IMR-90 (cell line): Measurements from ENCODE around the gene SLC25A21.

Experiments
- CHD1 ChIP-seq: IDR thresholded peaks from 2 replicates; pipeline ENCODE4 v1.6.1; 2012; ENCODE audit warnings: low read depth, low read length, improper control_type of control experiment
- MAFK ChIP-seq: IDR thresholded peaks from 2 replicates; pipeline ENCODE4 v1.6.1; 2012; ENCODE audit warnings: low read depth, low read length, improper control_type of control experiment
- MAZ ChIP-seq: IDR thresholded peaks from 2 replicates; pipeline ENCODE4 v1.6.1; 2012; ENCODE audit warnings: low read depth, mild to moderate bottlenecking, low read length, improper control_type of control experiment, moderate library complexity, borderline replicate concordance
- MXI1 ChIP-seq: IDR thresholded peaks from 2 replicates; pipeline ENCODE4 v1.6.1; 2012; ENCODE audit warnings: low read depth, mild to moderate bottlenecking, low read length, moderate library complexity, borderline replicate concordance
- NFE2L2 ChIP-seq: fragments of 150-350 bp; IDR thresholded peaks from 2 replicates; pipeline ENCODE4 v1.6.1; 2016; ENCODE audit warnings: low read depth, mild to moderate bottlenecking, low read length
- POLR2A ChIP-seq: IDR thresholded peaks from 2 replicates; pipeline ENCODE4 v1.6.1; 2012; ENCODE audit warnings: mild to moderate bottlenecking, low read depth, low read length
- USF2 ChIP-seq: fragments of 150-350 bp; IDR thresholded peaks from 2 replicates; pipeline ENCODE4 v1.6.1; 2017; ENCODE audit warnings: mild to moderate bottlenecking, antibody characterized with exemption, low read length, low read depth
- TF ChIP-seq, protein P1 (sequence below): conservative IDR thresholded peaks from 2 replicates; pipeline ENCODE4 v1.5.1; 2012; ENCODE audit warnings: mild to moderate bottlenecking, low read depth, low read length, improper control_type of control experiment
- TF ChIP-seq, protein P2 (sequence below): fragments of 150-350 bp; IDR thresholded peaks from 2 replicates; pipeline ENCODE4 v1.6.1; 2016; ENCODE audit warnings: low read depth, mild to moderate bottlenecking, low read length, moderate library complexity, borderline replicate concordance

DNA sequence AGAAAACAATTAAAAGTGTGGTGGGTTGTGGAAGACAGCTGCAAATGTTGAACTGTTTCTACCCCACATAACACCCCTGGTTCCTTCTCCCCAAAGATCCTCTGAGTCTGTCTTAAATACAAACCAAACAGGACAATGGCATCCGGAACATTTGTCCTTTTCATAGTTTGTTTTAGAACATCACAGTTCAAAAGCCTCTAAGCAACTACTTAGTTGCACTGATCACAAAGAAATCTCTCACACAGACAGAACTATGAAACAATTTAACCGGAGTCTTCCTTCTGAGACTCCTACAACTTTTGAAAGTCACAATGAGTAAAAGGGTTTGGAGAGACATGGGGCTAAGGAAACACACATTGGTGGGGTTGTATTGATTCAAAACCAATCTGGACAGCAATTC lies 125.6 kb downstream of the SLC25A21 start:
- TF ChIP-seq, protein P1, sequence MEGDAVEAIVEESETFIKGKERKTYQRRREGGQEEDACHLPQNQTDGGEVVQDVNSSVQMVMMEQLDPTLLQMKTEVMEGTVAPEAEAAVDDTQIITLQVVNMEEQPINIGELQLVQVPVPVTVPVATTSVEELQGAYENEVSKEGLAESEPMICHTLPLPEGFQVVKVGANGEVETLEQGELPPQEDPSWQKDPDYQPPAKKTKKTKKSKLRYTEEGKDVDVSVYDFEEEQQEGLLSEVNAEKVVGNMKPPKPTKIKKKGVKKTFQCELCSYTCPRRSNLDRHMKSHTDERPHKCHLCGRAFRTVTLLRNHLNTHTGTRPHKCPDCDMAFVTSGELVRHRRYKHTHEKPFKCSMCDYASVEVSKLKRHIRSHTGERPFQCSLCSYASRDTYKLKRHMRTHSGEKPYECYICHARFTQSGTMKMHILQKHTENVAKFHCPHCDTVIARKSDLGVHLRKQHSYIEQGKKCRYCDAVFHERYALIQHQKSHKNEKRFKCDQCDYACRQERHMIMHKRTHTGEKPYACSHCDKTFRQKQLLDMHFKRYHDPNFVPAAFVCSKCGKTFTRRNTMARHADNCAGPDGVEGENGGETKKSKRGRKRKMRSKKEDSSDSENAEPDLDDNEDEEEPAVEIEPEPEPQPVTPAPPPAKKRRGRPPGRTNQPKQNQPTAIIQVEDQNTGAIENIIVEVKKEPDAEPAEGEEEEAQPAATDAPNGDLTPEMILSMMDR = no peak
- TF ChIP-seq, protein P2, sequence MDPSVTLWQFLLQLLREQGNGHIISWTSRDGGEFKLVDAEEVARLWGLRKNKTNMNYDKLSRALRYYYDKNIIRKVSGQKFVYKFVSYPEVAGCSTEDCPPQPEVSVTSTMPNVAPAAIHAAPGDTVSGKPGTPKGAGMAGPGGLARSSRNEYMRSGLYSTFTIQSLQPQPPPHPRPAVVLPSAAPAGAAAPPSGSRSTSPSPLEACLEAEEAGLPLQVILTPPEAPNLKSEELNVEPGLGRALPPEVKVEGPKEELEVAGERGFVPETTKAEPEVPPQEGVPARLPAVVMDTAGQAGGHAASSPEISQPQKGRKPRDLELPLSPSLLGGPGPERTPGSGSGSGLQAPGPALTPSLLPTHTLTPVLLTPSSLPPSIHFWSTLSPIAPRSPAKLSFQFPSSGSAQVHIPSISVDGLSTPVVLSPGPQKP = no peak
- no peak for TF ChIP-seq USF2
- no peak for TF ChIP-seq NFE2L2
- TF ChIP-seq POLR2A = no peak
- TF ChIP-seq MAFK = no peak
- TF ChIP-seq MAZ = no peak
- no peak for TF ChIP-seq CHD1
- no peak for TF ChIP-seq MXI1
